K562 (cell line): Measurements from ENCODE around the gene ENDOU. TPM values are rescaled to one million over a fixed set of nuclear protein-coding genes. Genes with fewer than 3 reads are reported as not detected.

Source experiments
- ATAC-seq: fragments of 200-7000 bp; cut with Tn5 transposase; 3 replicates; pipeline ENCODE4 v1.9.1; 2020; ENCODE audit warnings: moderate library complexity
- BruUV-seq: library from RNA; stranded (reverse); fragments of 400-500 nt; replicated peaks from 2 replicates; lab custom pipeline; 2021; lab: Mats Ljungman, UMichigan
- CTCF ChIA-PET: fragments of 300-600 bp; formaldehyde crosslinking; extraction: SDS; loops from one replicate; lab custom pipeline; 2021; ENCODE audit warnings: low intra/inter-chr PET ratio; lab: Yijun Ruan, JAX
- POLR2A ChIA-PET: fragments of 300-600, 350-650 bp; sonication (Branson Sonifier 250); formaldehyde crosslinking; extraction: SDS; loops from one replicate; lab custom pipeline; 2021; ENCODE audit warnings: antibody characterized with exemption, inconsistent platforms; lab: Yijun Ruan, JAX
- DNase-seq, 4 experiments: peaks; one replicate each; pipeline versions ENCODE4 v3.0.0 to v3.0.0-alpha.2; 2011 to 2018; ENCODE audit warnings: low spot score in 3 of 4, mixed read lengths in 3 of 4; ENCODE audit errors: extremely low read depth in 1 of 4
- FAIRE-seq: peaks from 2 replicates; lab custom pipeline; 2011; peaks lifted over from hg19 to GRCh38; lab: Jason Lieb, UNC
- H2AFZ ChIP-seq: 2 replicates; pipeline ENCODE4 v1.6.0; 2011; ENCODE audit warnings: low read depth, low read length, control low read depth, inconsistent platforms
- H3K27ac ChIP-seq: fragments of 200-600 bp; 3 replicates; pipeline ENCODE4 v1.8.0; 2011; ENCODE audit warnings: low read depth, mild to moderate bottlenecking, control low read depth, inconsistent platforms, low read length, moderate library complexity, mixed read lengths; ENCODE audit errors: extremely low read depth
- H3K27me3 ChIP-seq, 2 experiments: fragments of 300-600 bp in 1 of 2; 2 replicates in 1 of 2; 3 replicates in 1 of 2; pipeline versions ENCODE4 v1.6.0 to v1.8.0; 2011; ENCODE audit warnings: inconsistent platforms in 2 of 2, low read length in 2 of 2, mild to moderate bottlenecking in 1 of 2, mixed read lengths in 1 of 2, moderate library complexity in 1 of 2; ENCODE audit not compliant: control insufficient read depth in 2 of 2, insufficient read depth in 2 of 2
- H3K36me3 ChIP-seq: fragments of 300-600 bp; 3 replicates; pipeline ENCODE4 v1.8.0; 2011; ENCODE audit warnings: mild to moderate bottlenecking, low read length, inconsistent platforms; ENCODE audit not compliant: control insufficient read depth, insufficient read depth
- H3K4me1 ChIP-seq, 2 experiments: fragments of 200-600 bp in 1 of 2; replicated peaks in 1 of 2; 2 replicates in 1 of 2; 3 replicates in 1 of 2; pipeline versions ENCODE4 v1.5.1 to v1.8.0; 2011; ENCODE audit warnings: inconsistent platforms in 2 of 2, low read length in 2 of 2, mild to moderate bottlenecking in 1 of 2, mixed read lengths in 1 of 2, moderate library complexity in 1 of 2; ENCODE audit not compliant: control insufficient read depth in 2 of 2, insufficient read depth in 2 of 2
- H3K4me2 ChIP-seq: 2 replicates; pipeline ENCODE4 v1.6.1; 2011; ENCODE audit warnings: low read length, control low read depth, inconsistent platforms, mixed read lengths; ENCODE audit not compliant: insufficient read depth
- H3K4me3 ChIP-seq: fragments of 200-600 bp; sonication (generic), shearing (Covaris generic); 2 replicates; pipeline ENCODE4 v1.5.1; 2016; ENCODE audit warnings: control low read depth, inconsistent platforms
- H3K79me2 ChIP-seq: fragments of 200-600 bp; 3 replicates; pipeline ENCODE4 v1.8.0; 2011; ENCODE audit warnings: low read length, inconsistent platforms; ENCODE audit not compliant: control insufficient read depth, insufficient read depth
- H3K9ac ChIP-seq, 2 experiments: 2 replicates each; pipeline versions ENCODE4 v1.6.0 to v1.6.1; 2011; ENCODE audit warnings: low read depth in 2 of 2, low read length in 2 of 2, control low read depth in 1 of 2, inconsistent platforms in 1 of 2, mild to moderate bottlenecking in 1 of 2, mixed read lengths in 1 of 2; ENCODE audit not compliant: insufficient read depth in 1 of 2
- H3K9me1 ChIP-seq: one replicate; pipeline ENCODE4 v1.6.0; 2011; ENCODE audit warnings: inconsistent platforms, mild to moderate bottlenecking, low read length, moderate library complexity; ENCODE audit not compliant: control insufficient read depth, insufficient read depth
- H3K9me3 ChIP-seq: replicated peaks from 2 replicates; pipeline ENCODE4 v1.5.1; 2011; ENCODE audit warnings: low read depth, low read length, inconsistent platforms; ENCODE audit not compliant: control insufficient read depth, insufficient read depth
- H4K20me1 ChIP-seq: replicated peaks from 2 replicates; pipeline ENCODE4 v1.6.1; 2011; ENCODE audit warnings: low read length, inconsistent platforms, mixed read lengths; ENCODE audit not compliant: control insufficient read depth, insufficient read depth
- PATZ1 ChIP-seq: fragments of 250-450 bp; sonication (Bioruptor Pico); IDR thresholded peaks from 2 replicates; pipeline ENCODE4 v1.5.0; 2020; ENCODE audit warnings: mild to moderate bottlenecking, borderline replicate concordance
- REST ChIP-seq, 2 experiments: fragments of 450-650 bp; formaldehyde crosslinking in 1 of 2; IDR thresholded peaks; 2 replicates each; pipeline versions ENCODE4 v1.4.0 to v1.6.1; 2014 to 2020; ENCODE audit warnings: mild to moderate bottlenecking in 2 of 2, borderline replicate concordance in 1 of 2, low read depth in 1 of 2
- SRF ChIP-seq, 2 experiments: fragments of 250-450, 450-650 bp in 1 of 2; sonication (Bioruptor Pico) in 1 of 2; sonication (generic) in 1 of 2; formaldehyde crosslinking; IDR thresholded peaks; 2 replicates each; pipeline versions ENCODE4 v1.5.0 to v1.5.1; 2020 to 2022; ENCODE audit warnings: mild to moderate bottlenecking in 1 of 2, missing genetic modification reagents in 1 of 2
- TEAD2 ChIP-seq: fragments of 450-650 bp; IDR thresholded peaks from 2 replicates; pipeline ENCODE4 v1.6.1; 2016; ENCODE audit warnings: missing genetic modification characterization, control low read depth, missing compliant biosample characterization
- XRCC4 ChIP-seq: IDR thresholded peaks from one replicate; pipeline ENCODE4 v1.6.1; 2011; ENCODE audit not compliant: insufficient read depth, insufficient read length; ENCODE audit errors: extremely low read depth
- ZSCAN32 ChIP-seq: fragments of 450-650 bp; formaldehyde crosslinking; IDR thresholded peaks from 2 replicates; pipeline ENCODE4 v1.4.0; 2020; ENCODE audit warnings: mild to moderate bottlenecking, moderate library complexity
- WGBS: fragments of 100-300 bp; shearing (Covaris generic); methylation state at CpG from one replicate; pipeline ENCODE4 v1.1.6; 2016; ENCODE audit warnings: low coverage, mixed read lengths; ENCODE audit not compliant: insufficient coverage; ENCODE audit errors: missing lambda C conversion rate; 5-methylcytosine and 5-hydroxymethylcytosine counted together
- in situ Hi-C: fragments of 300-500 bp; cut with MboI; formaldehyde crosslinking; loops from 4 replicates; pipeline ENCODE4 v1.15.0; 2018; ENCODE audit warnings: inconsistent platforms, mixed read lengths
- intact Hi-C: fragments of 100-400 bp; cut with micrococcal nuclease; formaldehyde crosslinking; loops from 2 replicates; pipeline ENCODE4 v1.14.2; 2022
- polyA plus RNA-seq, 8 experiments: library from polyadenylated mRNA; depleted of rRNA in 4 of 8; stranded (reverse) in 5 of 8; unstranded in 3 of 8; fragments of >200 nt; fragmentation: Nextera tagmentation in 2 of 8; fragmentation: Illumina TruSeq in 1 of 8; extraction: Ambion mirVana in 2 of 8; extraction: Trizol in 1 of 8; gene quantifications; 2 replicates each; pipeline versions ENCODE4 v1.2.1 to v1.2.3, GENCODE V29; 2011 to 2014; ENCODE audit warnings: inconsistent platforms in 1 of 8, missing spikeins in 1 of 8
- total RNA-seq, 7 experiments: library from RNA; depleted of rRNA in 6 of 7; stranded (reverse); fragments of >200 nt in 6 of 7; fragmentation: Illumina TruSeq in 2 of 7; extraction: Trizol in 2 of 7; gene quantifications; 2 replicates each; pipeline versions ENCODE4 v1.2.1 to v1.2.3, GENCODE V29; 2011 to 2021; ENCODE audit warnings: low replicate concordance in 1 of 7

The ENDOU gene
- total and polyA plus RNA-seq, 9 of the 15 experiments (the other 6 are each of a cell fraction or from before 2014, with no cell fraction given), result 0.03 TPM; not detected in 8

- no peak for TF ChIP-seq XRCC4
These were observed 9.3 kb downstream of the ENDOU start (continued) for GRCh38 chr12:47715877-47716548.

DNA sequence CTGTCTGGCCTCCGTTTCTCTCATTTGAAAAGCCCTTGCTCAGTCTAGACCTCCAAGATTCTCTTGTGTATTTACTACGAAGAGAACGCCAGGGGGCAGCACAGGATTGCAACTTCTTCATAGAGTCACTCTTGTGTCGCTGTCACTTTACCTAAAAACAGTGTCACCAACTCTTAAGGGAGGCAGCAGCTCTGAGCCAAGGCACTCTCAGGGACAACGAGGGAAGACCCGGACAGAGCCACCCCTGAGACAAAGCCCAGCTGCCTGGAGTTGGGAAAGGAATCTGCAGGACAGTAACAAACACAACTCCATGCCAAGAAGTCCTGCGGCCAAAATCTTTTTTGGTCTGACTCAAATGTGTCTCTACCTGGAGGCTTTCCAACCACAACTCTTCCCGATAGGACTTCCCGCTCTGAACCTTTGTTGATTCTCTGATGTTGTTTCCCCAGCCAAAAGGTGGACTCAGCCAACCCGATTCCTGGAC, 9.9 kb downstream of the ENDOU start:
- H2AFZ ChIP-seq, result no peak overlapping the region
- 17% methylated on average over 10 of the region's 10 CpGs for WGBS
- CTCF ChIA-PET, result interaction anchor here (0.6 to 2.7 kb wide), 10 partner anchors 44 to 450 kb away, joined by 3 to 32 read pairs (median 4); partner anchors contain the start of gene RAPGEF3
- in situ Hi-C loops (loop anchor here (10.0 kb wide), 1 partner anchor 59 kb away; the partner anchor contains the start of gene SLC48A1), intact Hi-C loops (loop anchor here (1.0 to 10.0 kb wide), 5 partner anchors 52 to 449 kb away; no protein-coding TSS in a partner anchor)
- H3K4me1 ChIP-seq, result peaks cover 3 to 4% of the 10 kb centered on the region in 2 experiments; a peak in 4 of 5 replicates
- peak overlapping the region in 1 of 2 experiments; percentile 72; a peak in 1 of 4 replicates for H3K9ac ChIP-seq
- DNase-seq (peak; percentile 62 to 92 (median 66)), FAIRE-seq (peak; percentile 95), ATAC-seq (peak; percentile 83)
- no peaks in the 10 kb centered on the region for H3K27me3 ChIP-seq
- no peak overlapping the region for H3K4me2 ChIP-seq
- H3K4me3 ChIP-seq, result no peak overlapping the region
- POLR2A ChIA-PET, result interaction anchor here (0.7 to 1.1 kb wide), 7 partner anchors 8 to 159 kb away, joined by 3 to 4 read pairs (median 3); no protein-coding TSS in a partner anchor
- no peaks in the 10 kb centered on the region for H3K9me1 ChIP-seq
- H3K79me2 ChIP-seq, result no peaks in the 10 kb centered on the region
- no TSS peak for BruUV-seq
- no peaks in the 10 kb centered on the region; the same call in 1 of the 2 replicates for H4K20me1 ChIP-seq
- no peaks in the 10 kb centered on the region for H3K9me3 ChIP-seq
- no peaks in the 10 kb centered on the region for H3K36me3 ChIP-seq
- H3K27ac ChIP-seq, result no peak overlapping the region
- TF ChIP-seq TEAD2 (tag) (no peak), PATZ1 (CRISPR knock-in tag) (no peak), SRF (CRISPR knock-in tag; IDR thresholded peaks at IDR 0.05) (peak in 1 of 2 experiments; percentile 33; a peak in 1 of 4 replicates), ZSCAN32 (no peak), REST (IDR thresholded peaks at IDR 0.05; ENCODE audit: borderline replicate concordance) (peak; percentile 79), REST (CRISPR knock-in tag; IDR thresholded peaks at IDR 0.05; ENCODE audit: low read depth) (no peak)
